ENCODE results near the gene EML6.

Gene EML6

DNA sequence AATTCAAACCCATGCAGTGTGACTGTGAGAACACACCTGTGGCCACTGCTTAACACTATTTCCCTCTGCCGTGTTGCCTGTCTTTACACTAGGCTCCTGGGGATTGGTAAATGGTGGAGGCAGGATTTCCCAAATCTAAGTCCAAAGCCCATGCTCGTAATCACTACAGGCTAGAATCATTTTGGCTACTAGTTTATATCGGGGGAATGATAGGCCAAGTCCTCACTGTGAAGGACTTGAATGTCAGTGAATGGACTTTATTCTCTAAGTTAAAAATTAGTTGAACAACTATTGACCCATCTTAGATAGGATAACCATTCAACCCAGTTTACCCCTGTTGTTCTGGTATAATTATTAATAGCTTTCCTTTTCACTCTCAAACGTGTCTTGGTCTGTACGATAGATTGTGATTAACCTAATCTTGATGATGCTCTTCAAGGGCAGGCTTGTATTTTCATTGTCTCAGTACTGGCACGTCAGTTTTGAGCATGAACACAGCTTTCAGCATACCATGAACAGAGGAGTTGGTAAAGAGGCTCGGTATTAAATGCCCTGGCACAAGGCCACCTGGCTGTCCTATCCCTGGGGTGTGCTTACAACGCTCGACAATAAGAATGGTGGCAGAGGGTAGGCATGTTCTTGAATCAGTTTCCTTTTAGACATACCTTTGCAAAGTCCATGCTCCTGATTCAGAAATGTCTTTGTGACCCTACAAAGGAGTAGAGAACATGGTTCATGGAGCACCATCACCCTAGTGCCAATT, 177.9 kb downstream of the EML6 start:
- no peak overlapping the region for H3K27ac ChIP-seq
- TF ChIP-seq, protein P1, sequence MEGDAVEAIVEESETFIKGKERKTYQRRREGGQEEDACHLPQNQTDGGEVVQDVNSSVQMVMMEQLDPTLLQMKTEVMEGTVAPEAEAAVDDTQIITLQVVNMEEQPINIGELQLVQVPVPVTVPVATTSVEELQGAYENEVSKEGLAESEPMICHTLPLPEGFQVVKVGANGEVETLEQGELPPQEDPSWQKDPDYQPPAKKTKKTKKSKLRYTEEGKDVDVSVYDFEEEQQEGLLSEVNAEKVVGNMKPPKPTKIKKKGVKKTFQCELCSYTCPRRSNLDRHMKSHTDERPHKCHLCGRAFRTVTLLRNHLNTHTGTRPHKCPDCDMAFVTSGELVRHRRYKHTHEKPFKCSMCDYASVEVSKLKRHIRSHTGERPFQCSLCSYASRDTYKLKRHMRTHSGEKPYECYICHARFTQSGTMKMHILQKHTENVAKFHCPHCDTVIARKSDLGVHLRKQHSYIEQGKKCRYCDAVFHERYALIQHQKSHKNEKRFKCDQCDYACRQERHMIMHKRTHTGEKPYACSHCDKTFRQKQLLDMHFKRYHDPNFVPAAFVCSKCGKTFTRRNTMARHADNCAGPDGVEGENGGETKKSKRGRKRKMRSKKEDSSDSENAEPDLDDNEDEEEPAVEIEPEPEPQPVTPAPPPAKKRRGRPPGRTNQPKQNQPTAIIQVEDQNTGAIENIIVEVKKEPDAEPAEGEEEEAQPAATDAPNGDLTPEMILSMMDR (conservative IDR thresholded peaks at IDR 0.05), result no peak

DNA sequence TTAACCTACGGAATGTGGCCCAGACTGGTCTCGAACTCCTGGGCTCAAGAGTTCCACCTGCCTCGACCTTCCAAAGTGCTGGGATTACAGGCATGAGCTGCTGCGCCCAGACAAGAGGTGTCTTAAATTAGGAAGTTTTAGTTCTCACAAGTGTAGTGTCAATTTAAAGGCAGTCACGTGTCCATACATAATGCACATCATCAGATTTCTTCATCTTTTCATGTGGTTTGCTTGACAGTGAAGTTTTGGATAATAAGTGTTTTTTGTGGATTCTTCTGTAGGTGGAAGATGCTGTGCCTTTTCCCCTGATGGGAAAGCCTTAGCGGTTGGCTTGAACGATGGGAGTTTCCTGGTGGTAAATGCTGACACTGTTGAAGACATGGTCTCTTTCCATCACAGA, 179.3 kb downstream of the EML6 start:
- no peak overlapping the region for H3K27ac ChIP-seq
- TF ChIP-seq, protein P1 (conservative IDR thresholded peaks at IDR 0.05), result no peak

DNA sequence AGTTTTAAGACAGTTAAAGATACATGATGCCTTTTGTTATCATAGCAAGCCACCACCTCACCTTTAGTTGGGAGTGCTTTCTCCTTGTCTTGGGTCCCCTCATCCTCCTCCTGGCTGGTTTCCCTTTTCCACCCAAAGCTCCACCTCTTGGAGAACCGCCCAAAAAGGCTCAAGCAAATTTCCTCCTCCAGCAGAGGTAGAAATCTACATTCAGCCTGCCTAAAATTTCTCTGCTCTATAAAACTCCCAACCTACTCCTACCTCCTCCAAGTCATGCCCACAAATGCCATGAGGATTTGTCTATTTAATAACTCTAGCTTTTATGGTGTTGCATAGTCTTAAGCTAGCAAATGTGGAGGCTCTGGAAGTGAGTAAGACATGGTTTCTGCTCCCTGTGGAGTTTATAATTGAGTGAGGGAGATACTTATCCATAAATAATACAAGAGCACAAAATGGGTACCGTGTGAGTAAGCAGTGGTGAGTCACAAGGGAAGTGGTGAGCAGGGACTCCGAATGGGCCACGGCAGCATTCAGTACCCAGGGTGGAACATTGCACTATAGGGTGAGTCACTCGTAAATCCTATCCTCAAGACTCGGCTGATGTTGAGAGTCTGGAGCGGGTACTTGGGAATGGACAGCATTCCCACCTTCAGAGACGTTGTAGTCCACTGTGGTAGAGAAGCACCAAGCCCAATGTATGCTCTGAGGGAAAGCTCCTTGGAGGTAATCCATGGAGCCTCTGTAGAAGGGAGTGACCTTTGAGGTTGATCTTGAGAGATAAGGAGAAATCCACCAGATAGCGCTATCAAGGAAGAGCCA, 180.5 kb downstream of the EML6 start:
- no peak overlapping the region for H3K27ac ChIP-seq
- TF ChIP-seq, protein P1 (conservative IDR thresholded peaks at IDR 0.05), result no peak

DNA sequence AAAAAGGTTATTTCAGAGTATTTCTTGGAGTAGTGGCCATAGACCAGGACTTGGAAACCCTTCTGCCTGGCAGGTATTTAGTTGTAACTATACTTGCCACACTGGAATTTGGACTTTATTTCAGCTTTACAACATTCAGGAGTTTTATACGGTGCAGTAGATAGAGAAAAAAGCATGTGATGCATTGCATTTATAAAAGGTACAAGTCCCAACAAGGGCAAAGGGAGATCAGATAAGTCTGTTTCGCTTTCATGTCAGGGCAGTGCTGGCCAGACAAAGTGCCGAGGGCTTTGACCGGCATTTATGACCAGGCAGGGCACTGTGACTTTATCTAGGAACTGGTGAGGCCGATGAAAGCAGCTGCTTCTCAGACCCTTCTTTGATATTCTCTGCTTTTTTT, 181.4 kb downstream of the EML6 start:
- no peak overlapping the region for H3K27ac ChIP-seq
- TF ChIP-seq, protein P1 (conservative IDR thresholded peaks at IDR 0.05), result no peak

DNA sequence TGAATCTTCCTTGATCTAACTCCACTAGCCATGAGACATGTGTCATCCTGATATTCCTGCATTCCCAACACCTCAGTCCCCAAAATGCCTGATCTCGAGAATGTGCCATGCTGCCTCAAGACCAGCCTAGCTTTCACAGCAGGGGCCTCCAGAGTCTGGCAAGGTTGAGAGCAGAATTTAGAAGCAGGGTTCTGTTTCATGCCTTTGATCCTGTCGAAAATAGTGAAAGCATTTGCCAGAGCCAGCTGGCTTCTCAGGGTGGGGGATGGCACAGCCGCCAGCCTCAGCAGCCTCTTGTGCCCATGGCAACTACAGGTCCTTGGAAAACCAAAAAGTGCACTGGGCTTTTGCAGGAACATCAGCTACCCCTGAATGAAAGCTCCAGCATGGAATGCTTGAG, 183.3 kb downstream of the EML6 start:
- TF ChIP-seq, protein P1 (conservative IDR thresholded peaks at IDR 0.05), result no peak

DNA sequence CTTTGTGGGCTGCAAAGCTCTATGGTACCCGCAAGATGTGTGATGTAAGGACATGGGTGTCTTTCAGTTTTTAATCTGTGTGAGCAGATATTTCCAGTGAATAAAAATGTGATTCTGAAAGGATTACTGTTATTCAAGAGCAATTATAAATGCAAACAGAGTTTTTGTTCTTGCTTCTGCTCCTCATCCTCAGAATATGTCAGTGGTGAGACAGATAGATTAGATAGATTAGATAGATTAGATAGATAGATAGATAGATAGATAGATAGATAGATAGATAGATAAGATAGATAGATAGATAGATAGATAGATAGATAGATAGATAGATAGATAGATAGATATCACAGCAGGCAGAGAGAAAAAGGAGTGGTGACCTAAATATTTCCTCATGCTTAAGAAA, 184.2 kb downstream of the EML6 start:
- TF ChIP-seq, protein P1 (conservative IDR thresholded peaks at IDR 0.05), result no peak

More for the DNA sequence above, 183.3 kb downstream of the EML6 start:
- no peak overlapping the region for H3K27ac ChIP-seq

DNA sequence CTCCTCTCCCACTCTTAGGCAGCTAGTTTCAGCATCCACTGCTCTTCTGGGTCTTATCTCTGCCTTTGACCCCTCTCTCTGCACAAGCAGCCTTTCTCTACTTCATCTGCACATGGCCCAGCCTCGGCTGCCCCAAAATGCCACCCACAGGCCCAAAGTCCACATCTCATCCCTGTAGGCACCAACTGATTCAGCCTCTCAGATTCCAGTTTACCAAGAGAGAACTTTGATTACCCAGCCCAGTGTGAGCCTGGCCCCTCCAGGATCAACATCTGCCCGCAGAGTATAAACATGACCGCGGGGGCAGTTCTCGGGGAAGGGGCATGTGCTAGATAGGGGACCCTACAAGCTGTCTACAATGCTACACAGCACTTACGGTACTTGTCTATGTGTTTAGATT, 185.1 kb downstream of the EML6 start:
- no peak overlapping the region for H3K27ac ChIP-seq
- TF ChIP-seq, protein P1 (conservative IDR thresholded peaks at IDR 0.05), result no peak

More for the DNA sequence above, 184.2 kb downstream of the EML6 start:
- no peak overlapping the region for H3K27ac ChIP-seq
